Measurements from ENCODE around the gene PHACTR2. TPM values are rescaled to one million over a fixed set of nuclear protein-coding genes. Genes with fewer than 3 reads are reported as not detected.

Gene PHACTR2
- total and polyA plus RNA-seq, 7 experiments from 2014 or later: 10.0 to 42.2 (median 21.7) TPM

- ATAC-seq: no peak
- CTCF ChIA-PET: no interaction called here
- peak overlapping the region in 3 of 10 donors; percentile 20 to 91 (median 29) for H3K4me3 Mint-ChIP-seq
Measured at GRCh38 chr6:143680141-143680540, 2.4 kb downstream of the PHACTR2 start.

GRCh38 chr6:143682805-143683204, 5.0 kb downstream of the PHACTR2 start:
- intact Hi-C loops (cut with micrococcal nuclease): no loop called here
- Mint-ChIP-seq H3K9me3 (peaks cover 0 to 24% (median 4%) of the 10 kb centered on the region in 11 donors), H3K27me3 (peaks cover 4 to 19% (median 11%) of the 10 kb centered on the region in 5 donors), H3K4me3 (no peak overlapping the region), H3K36me3 (peaks cover 7 to 26% (median 11%) of the 10 kb centered on the region in 5 donors), H3K27ac (no peak overlapping the region), H3K4me1 (peaks cover 9 to 41% (median 18%) of the 10 kb centered on the region in 7 donors)
- Histone ChIP-seq H3K9me3 (ENCODE audit: control insufficient read depth in 2 of 3, low read length in 3 of 3) (no peaks in the 10 kb centered on the region), H3K4me1 (ENCODE audit: control insufficient read depth in 2 of 2, insufficient read depth in 2 of 2, low read length in 2 of 2) (peaks cover 0 to 8% of the 10 kb centered on the region in 2 donors), H3K27me3 (ENCODE audit: control insufficient read depth in 2 of 2, insufficient read depth in 2 of 2, low read length in 2 of 2) (no peaks in the 10 kb centered on the region), H3K27ac (ENCODE audit: low read depth, low read length) (no peak overlapping the region), H3K36me3 (ENCODE audit: control insufficient read depth in 2 of 3, insufficient read depth in 3 of 3, low read length in 3 of 3) (no peaks in the 10 kb centered on the region), H3K4me3 (ENCODE audit: low read length) (no peak overlapping the region)
- ChIA-PET CTCF (no interaction called here), POLR2A (no interaction called here)
- DNase-seq: no peak
- ATAC-seq: no peak

More at GRCh38 chr6:143680141-143680540, 2.4 kb downstream of the PHACTR2 start:
- H3K36me3 ChIP-seq (ENCODE audit: control insufficient read depth in 2 of 3, insufficient read depth in 3 of 3, low read length in 3 of 3): no peaks in the 10 kb centered on the region
- peaks cover 0 to 24% (median 4%) of the 10 kb centered on the region in 11 donors for H3K9me3 Mint-ChIP-seq
- intact Hi-C loops (cut with micrococcal nuclease): no loop called here
- H3K4me3 ChIP-seq (ENCODE audit: low read length): no peak overlapping the region
- no peaks in the 10 kb centered on the region for H3K9me3 ChIP-seq (ENCODE audit: control insufficient read depth in 2 of 3, low read length in 3 of 3)
- H3K4me1 Mint-ChIP-seq: peaks cover 8 to 40% (median 18%) of the 10 kb centered on the region in 7 donors
- no peak for DNase-seq
- POLR2A ChIA-PET: interaction anchor here (0.6 kb wide), 1 partner anchor 206 kb away, joined by 3 read pairs; no protein-coding TSS in a partner anchor
- H3K36me3 Mint-ChIP-seq: peaks cover 7 to 24% (median 11%) of the 10 kb centered on the region in 5 donors
- H3K27me3 ChIP-seq (ENCODE audit: control insufficient read depth in 2 of 2, insufficient read depth in 2 of 2, low read length in 2 of 2): no peaks in the 10 kb centered on the region
- peaks cover 4 to 36% (median 14%) of the 10 kb centered on the region in 5 donors for H3K27me3 Mint-ChIP-seq
- no peak overlapping the region for H3K27ac Mint-ChIP-seq
- peaks cover 0 to 8% of the 10 kb centered on the region in 2 donors for H3K4me1 ChIP-seq (ENCODE audit: control insufficient read depth in 2 of 2, insufficient read depth in 2 of 2, low read length in 2 of 2)
- no peak overlapping the region for H3K27ac ChIP-seq (ENCODE audit: low read depth, low read length)

- Mint-ChIP-seq H3K4me3 (no peak overlapping the region), H3K4me1 (peaks cover 2 to 35% (median 14%) of the 10 kb centered on the region in 7 donors), H3K27ac (no peak overlapping the region), H3K9me3 (peaks cover 0 to 24% (median 4%) of the 10 kb centered on the region in 11 donors), H3K27me3 (peaks cover 0 to 7% (median 0%) of the 10 kb centered on the region in 5 donors), H3K36me3 (peaks cover 7 to 28% (median 11%) of the 10 kb centered on the region in 5 donors)
- ChIA-PET CTCF (no interaction called here), POLR2A (no interaction called here)
- Histone ChIP-seq H3K9me3 (ENCODE audit: control insufficient read depth in 2 of 3, low read length in 3 of 3) (no peaks in the 10 kb centered on the region), H3K27ac (ENCODE audit: low read depth, low read length) (no peak overlapping the region), H3K4me3 (ENCODE audit: low read length) (no peak overlapping the region), H3K36me3 (ENCODE audit: control insufficient read depth in 2 of 3, insufficient read depth in 3 of 3, low read length in 3 of 3) (no peaks in the 10 kb centered on the region), H3K27me3 (ENCODE audit: control insufficient read depth in 2 of 2, insufficient read depth in 2 of 2, low read length in 2 of 2) (no peaks in the 10 kb centered on the region), H3K4me1 (ENCODE audit: control insufficient read depth in 2 of 2, insufficient read depth in 2 of 2, low read length in 2 of 2) (peaks cover under 1 to 3% of the 10 kb centered on the region in 2 donors)
- intact Hi-C loops (cut with micrococcal nuclease): no loop called here
- ATAC-seq (no peak), DNase-seq (no peak)
Measured at GRCh38 chr6:143684486-143684885, 6.7 kb downstream of the PHACTR2 start.

GRCh38 chr6:143685653-143686052, 7.9 kb downstream of the PHACTR2 start:
- H3K4me3 Mint-ChIP-seq: no peak overlapping the region
- H3K36me3 Mint-ChIP-seq: peaks cover 7 to 25% (median 11%) of the 10 kb centered on the region in 5 donors
- intact Hi-C loops (cut with micrococcal nuclease): no loop called here
- POLR2A ChIA-PET: no interaction called here
- Histone ChIP-seq H3K27ac (ENCODE audit: low read depth, low read length) (no peak overlapping the region), H3K27me3 (ENCODE audit: control insufficient read depth in 2 of 2, insufficient read depth in 2 of 2, low read length in 2 of 2) (no peaks in the 10 kb centered on the region), H3K9me3 (ENCODE audit: control insufficient read depth in 2 of 3, low read length in 3 of 3) (no peaks in the 10 kb centered on the region), H3K4me3 (ENCODE audit: low read length) (no peak overlapping the region), H3K36me3 (ENCODE audit: control insufficient read depth in 2 of 3, insufficient read depth in 3 of 3, low read length in 3 of 3) (no peaks in the 10 kb centered on the region), H3K4me1 (ENCODE audit: control insufficient read depth in 2 of 2, insufficient read depth in 2 of 2, low read length in 2 of 2) (peaks cover 0 to 3% of the 10 kb centered on the region in 2 donors)
- ATAC-seq (no peak), DNase-seq (no peak)
- CTCF ChIA-PET: no interaction called here
- peaks cover 0 to 2% (median 0%) of the 10 kb centered on the region in 5 donors for H3K27me3 Mint-ChIP-seq
- H3K4me1 Mint-ChIP-seq: peaks cover 5 to 32% (median 21%) of the 10 kb centered on the region in 7 donors
- peaks cover 0 to 24% (median 4%) of the 10 kb centered on the region in 11 donors for H3K9me3 Mint-ChIP-seq
- no peak overlapping the region for H3K27ac Mint-ChIP-seq

- H3K27ac ChIP-seq (ENCODE audit: low read depth, low read length): no peak overlapping the region
- no peaks in the 10 kb centered on the region for H3K36me3 ChIP-seq (ENCODE audit: control insufficient read depth in 2 of 3, insufficient read depth in 3 of 3, low read length in 3 of 3)
- POLR2A ChIA-PET: no interaction called here
- DNase-seq (no peak), ATAC-seq (no peak)
- H3K27me3 Mint-ChIP-seq: no peaks in the 10 kb centered on the region
- CTCF ChIA-PET: no interaction called here
- no peak overlapping the region for H3K4me3 Mint-ChIP-seq
- peaks cover 0 to 13% (median 0%) of the 10 kb centered on the region in 11 donors for H3K9me3 Mint-ChIP-seq
- no peaks in the 10 kb centered on the region for H3K9me3 ChIP-seq (ENCODE audit: control insufficient read depth in 2 of 3, low read length in 3 of 3)
- H3K27me3 ChIP-seq (ENCODE audit: control insufficient read depth in 2 of 2, insufficient read depth in 2 of 2, low read length in 2 of 2): no peaks in the 10 kb centered on the region
- H3K36me3 Mint-ChIP-seq: peaks cover 0 to 14% (median 4%) of the 10 kb centered on the region in 5 donors
- intact Hi-C loops (cut with micrococcal nuclease): no loop called here
- peaks cover 5 to 32% (median 17%) of the 10 kb centered on the region in 7 donors for H3K4me1 Mint-ChIP-seq
- H3K4me3 ChIP-seq (ENCODE audit: low read length): no peak overlapping the region
- H3K4me1 ChIP-seq (ENCODE audit: control insufficient read depth in 2 of 2, insufficient read depth in 2 of 2, low read length in 2 of 2): peaks cover 0 to 3% of the 10 kb centered on the region in 2 donors
- no peak overlapping the region for H3K27ac Mint-ChIP-seq
Measured at GRCh38 chr6:143687591-143687990, 9.8 kb downstream of the PHACTR2 start.

- Mint-ChIP-seq H3K36me3 (peaks cover 0 to 7% (median 0%) of the 10 kb centered on the region in 5 donors), H3K27me3 (no peaks in the 10 kb centered on the region), H3K9me3 (peaks cover 0 to 2% (median 0%) of the 10 kb centered on the region in 11 donors), H3K4me1 (peaks cover 7 to 33% (median 17%) of the 10 kb centered on the region in 7 donors), H3K4me3 (no peak overlapping the region), H3K27ac (no peak overlapping the region)
- Histone ChIP-seq H3K4me1 (ENCODE audit: control insufficient read depth in 2 of 2, insufficient read depth in 2 of 2, low read length in 2 of 2) (peaks cover 0 to 3% of the 10 kb centered on the region in 2 donors), H3K9me3 (ENCODE audit: control insufficient read depth in 2 of 3, low read length in 3 of 3) (no peaks in the 10 kb centered on the region), H3K27ac (ENCODE audit: low read depth, low read length) (no peak overlapping the region), H3K4me3 (ENCODE audit: low read length) (no peak overlapping the region), H3K36me3 (ENCODE audit: control insufficient read depth in 2 of 3, insufficient read depth in 3 of 3, low read length in 3 of 3) (no peaks in the 10 kb centered on the region), H3K27me3 (ENCODE audit: control insufficient read depth in 2 of 2, insufficient read depth in 2 of 2, low read length in 2 of 2) (no peaks in the 10 kb centered on the region)
- ATAC-seq: no peak
- ChIA-PET CTCF (no interaction called here), POLR2A (no interaction called here)
- no peak for DNase-seq
- intact Hi-C loops (cut with micrococcal nuclease): loop anchor here in 1 of 2 donors (1.0 kb wide), 1 partner anchor 10 kb away; no protein-coding TSS in a partner anchor
Measured at GRCh38 chr6:143688681-143689080, 10.9 kb downstream of the PHACTR2 start.

- Histone ChIP-seq H3K36me3 (ENCODE audit: control insufficient read depth in 2 of 3, insufficient read depth in 3 of 3, low read length in 3 of 3) (no peaks in the 10 kb centered on the region), H3K4me3 (ENCODE audit: low read length) (no peak overlapping the region), H3K27ac (ENCODE audit: low read depth, low read length) (no peak overlapping the region), H3K27me3 (ENCODE audit: control insufficient read depth in 2 of 2, insufficient read depth in 2 of 2, low read length in 2 of 2) (no peaks in the 10 kb centered on the region), H3K4me1 (ENCODE audit: control insufficient read depth in 2 of 2, insufficient read depth in 2 of 2, low read length in 2 of 2) (peaks cover 0 to 3% of the 10 kb centered on the region in 2 donors), H3K9me3 (ENCODE audit: control insufficient read depth in 2 of 3, low read length in 3 of 3) (no peaks in the 10 kb centered on the region)
- Mint-ChIP-seq H3K27ac (no peak overlapping the region), H3K27me3 (no peaks in the 10 kb centered on the region), H3K9me3 (no peaks in the 10 kb centered on the region), H3K4me3 (peak overlapping the region in 1 of 10 donors; percentile 38), H3K36me3 (peaks cover 0 to 4% (median 0%) of the 10 kb centered on the region in 5 donors), H3K4me1 (peaks cover 10 to 37% (median 26%) of the 10 kb centered on the region in 7 donors)
- ChIA-PET POLR2A (interaction anchor here (0.7 kb wide), 1 partner anchor 102 kb away, joined by 3 read pairs; no protein-coding TSS in a partner anchor), CTCF (interaction anchor here (0.7 kb wide), 1 partner anchor 351 kb away, joined by 3 read pairs; no protein-coding TSS in a partner anchor)
- ATAC-seq (no peak), DNase-seq (no peak)
- intact Hi-C loops (cut with micrococcal nuclease): loop anchor here in 1 of 2 donors (1.0 kb wide), 1 partner anchor 12 kb away; no protein-coding TSS in a partner anchor
Measured at GRCh38 chr6:143689852-143690251, 12.1 kb downstream of the PHACTR2 start.

Measured in naive thymus-derived CD4-positive, alpha-beta T cell (primary cell).